Esophagus squamous epithelium (tissue), 4 donors: ENCODE data around the gene LRRC28.

ENCODE experiments used
- CTCF ChIP-seq, 6 experiments: fragments of 450-650 bp in 4 of 6; fragments of 200-600 bp in 2 of 6; sonication (generic) in 2 of 6; IDR thresholded peaks; one replicate each; pipeline ENCODE4 v1.5.1; 2016 to 2019; ENCODE audit warnings: antibody characterized with exemption in 6 of 6, mild to moderate bottlenecking in 4 of 6, moderate library complexity in 4 of 6
- POLR2A ChIP-seq, 4 donors: fragments of 450-650 bp; IDR thresholded peaks; one replicate each; pipeline ENCODE4 v1.6.1; 2017; ENCODE audit warnings: antibody characterized with exemption in 4 of 4, mild to moderate bottlenecking in 4 of 4, moderate library complexity in 3 of 4

DNA sequence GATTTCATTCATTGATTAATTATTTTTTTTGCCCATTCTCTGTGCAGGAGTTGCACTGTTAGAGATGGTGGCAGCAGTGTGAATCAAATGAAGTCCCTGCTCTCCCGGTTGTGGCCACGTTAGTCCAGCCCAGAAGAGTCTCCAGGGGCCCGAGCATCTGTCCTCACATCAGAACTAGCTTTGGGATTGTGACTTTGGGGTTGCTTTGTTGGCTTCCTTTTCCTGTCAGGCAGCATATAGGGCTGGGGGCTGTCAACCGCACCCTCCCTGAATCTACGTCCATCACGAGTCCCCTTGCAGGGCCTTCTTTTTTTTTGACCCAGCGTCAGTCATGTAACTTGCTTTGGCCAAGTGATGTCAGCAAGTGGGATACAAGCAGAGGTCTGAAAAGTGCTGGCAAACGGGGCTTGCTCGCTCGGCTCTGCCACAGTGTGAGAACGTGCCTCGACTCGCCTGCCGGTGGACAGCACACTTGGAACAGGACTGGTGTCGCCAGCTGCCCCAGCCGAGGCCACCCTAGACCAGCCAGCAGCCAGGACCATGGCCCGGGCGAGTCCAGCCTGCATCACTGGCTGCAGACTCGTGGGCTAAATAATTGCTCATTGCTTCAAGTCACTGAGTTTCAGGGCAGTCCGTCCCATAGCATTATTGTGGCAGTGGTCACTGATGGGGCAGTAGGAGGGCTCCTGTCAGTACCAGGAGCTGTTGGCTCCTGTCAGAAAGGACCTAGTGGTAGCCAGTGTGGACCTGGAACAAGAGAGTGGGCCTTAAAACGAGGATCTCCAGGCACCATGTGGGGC lies 162.9 kb downstream of the LRRC28 start:
- TF ChIP-seq POLR2A (IDR thresholded peaks at IDR 0.05) (no peak), CTCF (IDR thresholded peaks at IDR 0.05) (no peak)
